IMR-90 (cell line): Measurements from ENCODE around the gene DDX24. TPM values are rescaled to one million over a fixed set of nuclear protein-coding genes. Genes with fewer than 3 reads are reported as not detected.

Source experiments
- ATAC-seq: fragments of 200-7000 bp; cut with Tn5 transposase; 2 replicates; pipeline ENCODE4 v1.9.1; 2020; ENCODE audit warnings: low read depth, mild to moderate bottlenecking, moderate library complexity
- BruUV-seq: library from RNA; stranded (reverse); fragments of 400-500 nt; replicated peaks from 2 replicates; lab custom pipeline; 2021; lab: Mats Ljungman, UMichigan
- CTCF ChIA-PET: fragments of 300-600 bp; formaldehyde crosslinking; extraction: SDS; loops from one replicate; lab custom pipeline; 2021; ENCODE audit warnings: antibody characterized with exemption; lab: Yijun Ruan, JAX
- POLR2A ChIA-PET: fragments of 300-600 bp; sonication (Branson Sonifier 250); formaldehyde crosslinking; loops from one replicate; lab custom pipeline; 2022; ENCODE audit warnings: antibody characterized with exemption; ENCODE audit not compliant: unreplicated experiment; lab: Charles Lee
- DNase-seq: peaks from one replicate; pipeline ENCODE4 v3.0.0; 2013
- H2AFZ ChIP-seq: replicated peaks from 2 replicates; pipeline ENCODE3; 2013; ENCODE audit warnings: low read length, mild to moderate bottlenecking; ENCODE audit not compliant: poor library complexity
- H2AK5ac ChIP-seq: 2 replicates; pipeline ENCODE4 v1.6.1; 2013; ENCODE audit warnings: low read depth, low read length, inconsistent platforms
- H2AK9ac ChIP-seq: replicated peaks from 2 replicates; pipeline ENCODE3; 2013; ENCODE audit warnings: mild to moderate bottlenecking, low read depth, low read length, moderate library complexity; ENCODE audit not compliant: poor library complexity
- H2BK120ac ChIP-seq: 2 replicates; pipeline ENCODE4 v1.6.1; 2013; ENCODE audit warnings: low read depth, low read length, inconsistent platforms
- H2BK15ac ChIP-seq: 3 replicates; pipeline ENCODE4 v1.6.1; 2013; ENCODE audit warnings: low read depth, low read length, inconsistent platforms
- H2BK20ac ChIP-seq: 2 replicates; pipeline ENCODE4 v1.6.1; 2013; ENCODE audit warnings: low read depth, mild to moderate bottlenecking, inconsistent platforms, low read length, moderate library complexity
- H2BK5ac ChIP-seq: 2 replicates; pipeline ENCODE4 v1.6.1; 2013; ENCODE audit warnings: mild to moderate bottlenecking, low read depth, low read length, inconsistent platforms; ENCODE audit not compliant: poor library complexity, severe bottlenecking
- H3K14ac ChIP-seq: replicated peaks from 2 replicates; pipeline ENCODE4 v1.6.1; 2013; ENCODE audit warnings: low read depth, low read length, inconsistent platforms
- H3K18ac ChIP-seq: 2 replicates; pipeline ENCODE4 v1.6.1; 2013; ENCODE audit warnings: low read depth, low read length, control low read depth
- H3K23ac ChIP-seq: 2 replicates; pipeline ENCODE4 v1.6.1; 2013; ENCODE audit warnings: low read depth, low read length, inconsistent platforms
- H3K27ac ChIP-seq: 2 replicates; pipeline ENCODE4 v1.5.1; 2013; ENCODE audit warnings: mild to moderate bottlenecking, control low read depth, low read length; ENCODE audit not compliant: insufficient read depth
- H3K27me3 ChIP-seq: 2 replicates; pipeline ENCODE4 v1.6.1; 2013; ENCODE audit warnings: low read length; ENCODE audit not compliant: control insufficient read depth, insufficient read depth
- H3K36me3 ChIP-seq: 2 replicates; pipeline ENCODE4 v1.6.1; 2013; ENCODE audit warnings: low read length, mixed read lengths; ENCODE audit not compliant: control insufficient read depth, insufficient read depth
- H3K4ac ChIP-seq: 2 replicates; pipeline ENCODE4 v1.6.1; 2013; ENCODE audit warnings: low read depth, low read length, inconsistent platforms
- H3K4me1 ChIP-seq: 2 replicates; pipeline ENCODE4 v1.6.1; 2013; ENCODE audit warnings: low read length, mixed read lengths; ENCODE audit not compliant: control insufficient read depth, insufficient read depth
- H3K4me2 ChIP-seq: 2 replicates; pipeline ENCODE4 v1.6.1; 2013; ENCODE audit warnings: low read depth, mild to moderate bottlenecking, control low read depth, low read length, moderate library complexity
- H3K4me3 ChIP-seq: 2 replicates; pipeline ENCODE4 v1.5.1; 2013; ENCODE audit warnings: low read depth, mild to moderate bottlenecking, control low read depth, low read length, moderate library complexity; ENCODE audit not compliant: insufficient read depth
- H3K56ac ChIP-seq: 2 replicates; pipeline ENCODE4 v1.6.1; 2013; ENCODE audit warnings: low read length, inconsistent platforms; ENCODE audit not compliant: insufficient read depth; ENCODE audit errors: extremely low read depth
- H3K79me1 ChIP-seq, 2 experiments: 2 replicates each; pipeline ENCODE4 v1.6.1; 2013; ENCODE audit warnings: low read length in 2 of 2, inconsistent platforms in 1 of 2, low read depth in 1 of 2
- H3K9ac ChIP-seq: 2 replicates; pipeline ENCODE4 v1.6.1; 2013; ENCODE audit warnings: low read depth, low read length, control low read depth
- H3K9me1 ChIP-seq: 2 replicates; pipeline ENCODE4 v1.6.1; 2013; ENCODE audit warnings: low read length, inconsistent platforms; ENCODE audit not compliant: insufficient read depth
- H3K9me3 ChIP-seq: 2 replicates; pipeline ENCODE4 v1.6.1; 2013; ENCODE audit warnings: low read length; ENCODE audit not compliant: control insufficient read depth, insufficient read depth
- H4K20me1 ChIP-seq: 2 replicates; pipeline ENCODE4 v1.6.1; 2013; ENCODE audit warnings: low read length, inconsistent platforms; ENCODE audit not compliant: insufficient read depth
- H4K5ac ChIP-seq: 2 replicates; pipeline ENCODE4 v1.6.1; 2013; ENCODE audit warnings: mild to moderate bottlenecking, low read depth, low read length, control low read depth
- H4K8ac ChIP-seq, 2 experiments: 2 replicates each; pipeline ENCODE4 v1.6.1; 2013; ENCODE audit warnings: low read depth in 2 of 2, low read length in 2 of 2, control low read depth in 1 of 2, inconsistent platforms in 1 of 2
- H4K91ac ChIP-seq: 2 replicates; pipeline ENCODE4 v1.6.1; 2013; ENCODE audit warnings: low read depth, low read length, inconsistent platforms; ENCODE audit not compliant: insufficient read depth
- CHD1 ChIP-seq: IDR thresholded peaks from 2 replicates; pipeline ENCODE4 v1.6.1; 2012; ENCODE audit warnings: low read depth, low read length, improper control_type of control experiment
- MAFK ChIP-seq: IDR thresholded peaks from 2 replicates; pipeline ENCODE4 v1.6.1; 2012; ENCODE audit warnings: low read depth, low read length, improper control_type of control experiment
- MXI1 ChIP-seq: IDR thresholded peaks from 2 replicates; pipeline ENCODE4 v1.6.1; 2012; ENCODE audit warnings: low read depth, mild to moderate bottlenecking, low read length, moderate library complexity, borderline replicate concordance
- NFE2L2 ChIP-seq: fragments of 150-350 bp; IDR thresholded peaks from 2 replicates; pipeline ENCODE4 v1.6.1; 2016; ENCODE audit warnings: low read depth, mild to moderate bottlenecking, low read length
- POLR2A ChIP-seq: IDR thresholded peaks from 2 replicates; pipeline ENCODE4 v1.6.1; 2012; ENCODE audit warnings: mild to moderate bottlenecking, low read depth, low read length
- SMC3 ChIP-seq: fragments of 150-350 bp; IDR thresholded peaks from 2 replicates; pipeline ENCODE4 v1.6.1; 2016; ENCODE audit warnings: low read depth, mild to moderate bottlenecking, antibody characterized with exemption, low read length, moderate library complexity
- whole genome bisulfite sequencing, 2 experiments: methylation state at CpG; one replicate each; pipeline versions ENCODE4 v1.1.5 to v1.1.7; 2013; ENCODE audit warnings: missing lambda C conversion rate in 2 of 2; ENCODE audit not compliant: insufficient read length in 1 of 2; ENCODE audit errors: extremely low coverage in 2 of 2; 5-methylcytosine and 5-hydroxymethylcytosine counted together
- dilution Hi-C: fragments of 300-500 bp; cut with HindIII; formaldehyde crosslinking; loops from one replicate; pipeline ENCODE4 v1.14.3; 2018; ENCODE audit warnings: low sequenced_read_pairs; ENCODE audit not compliant: unreplicated experiment
- in situ Hi-C: fragments of 300-500 bp; cut with MboI; formaldehyde crosslinking; loops from 3 replicates; pipeline ENCODE4 v1.14.3; 2019; ENCODE audit warnings: low sequenced_read_pairs, inconsistent platforms, mixed read lengths
- intact Hi-C: fragments of 100-400 bp; cut with micrococcal nuclease; formaldehyde crosslinking; loops from 2 replicates; pipeline ENCODE4 v1.10.0; 2022
- polyA plus RNA-seq, 3 experiments: library from polyadenylated mRNA; depleted of rRNA; stranded (reverse); fragments of >200 nt; gene quantifications; 2 replicates each; pipeline ENCODE4 v1.2.3, GENCODE V29; 2012; ENCODE audit warnings: low replicate concordance in 1 of 3
- total RNA-seq: library from RNA; depleted of rRNA; stranded (reverse); fragments of >200 nt; gene quantifications from 2 replicates; pipeline ENCODE4 v1.2.3, GENCODE V29; 2012

Gene DDX24
- total and polyA plus RNA-seq, 2 of the 4 experiments (the other 2 are of a cell fraction): 134 to 155 TPM

GRCh38 chr14:94103554-94104150, 22.6 kb upstream of the DDX24 start:
- no peaks in the 10 kb centered on the region for H3K27me3 ChIP-seq
- no peak overlapping the region for H2BK20ac ChIP-seq
- WGBS, 2 experiments: 40% methylated on average over 1 of the region's 7 CpGs; no CpG with 5 or more reads in 1 of the 2 experiments
- H3K4me1 ChIP-seq: peaks cover 5% of the 10 kb centered on the region; the same call in 1 of the 2 replicates
- ATAC-seq: no peak
- H3K14ac ChIP-seq: no peak overlapping the region
- no peaks in the 10 kb centered on the region for H3K9me3 ChIP-seq
- no peak overlapping the region for H2AFZ ChIP-seq
- no peak overlapping the region for H4K8ac ChIP-seq
- TF ChIP-seq MXI1 (no peak), SMC3 (no peak), CHD1 (no peak), MAFK (no peak), NFE2L2 (no peak), POLR2A (no peak)
- H2BK5ac ChIP-seq: no peak overlapping the region
- H3K4me2 ChIP-seq: no peak overlapping the region
- ChIA-PET POLR2A (no interaction called here), CTCF (no interaction called here)
- no peak overlapping the region for H2AK9ac ChIP-seq
- H2BK15ac ChIP-seq: no peak overlapping the region
- no peak overlapping the region for H3K18ac ChIP-seq
- H3K4me3 ChIP-seq: no peak overlapping the region
- H2BK120ac ChIP-seq: no peak overlapping the region
- no peak overlapping the region for H3K56ac ChIP-seq
- H3K27ac ChIP-seq: no peak overlapping the region
- H3K79me1 ChIP-seq: no peaks in the 10 kb centered on the region; a peak in 1 of 4 replicates
- 0 out of 2 replicates have a peak, but pooled peaks cover 8% of the 10 kb centered on the region for H4K20me1 ChIP-seq
- H3K23ac ChIP-seq: no peak overlapping the region
- H3K4ac ChIP-seq: no peak overlapping the region
- H4K91ac ChIP-seq: no peak overlapping the region
- no peak for DNase-seq
- BruUV-seq: no TSS peak
- no peaks in the 10 kb centered on the region; the same call in 1 of the 2 replicates for H3K36me3 ChIP-seq
- in situ Hi-C loops: no loop called here
- dilution Hi-C loops: no loop called here
- no peak overlapping the region for H3K9ac ChIP-seq
- peaks cover 10% of the 10 kb centered on the region for H3K9me1 ChIP-seq
- intact Hi-C loops: no loop called here
- H4K5ac ChIP-seq: no peak overlapping the region
- no peak overlapping the region for H2AK5ac ChIP-seq
